Neural cell (in vitro differentiated cells): ENCODE results near the gene RMRP. TPM values are rescaled to one million over a fixed set of nuclear protein-coding genes. Genes with fewer than 3 reads are reported as not detected.

ENCODE experiments used
- H2AFZ ChIP-seq: fragments of 200-600, 300-800 bp; sonication (generic), shearing (Covaris generic); 2 replicates; pipeline ENCODE4 v1.6.0; 2014; ENCODE audit warnings: low read depth, mild to moderate bottlenecking, antibody characterized with exemption, low read length, moderate library complexity
- H3F3A ChIP-seq: fragments of 200-600 bp; shearing (Covaris generic); 2 replicates; pipeline ENCODE4 v1.6.1; 2016; ENCODE audit warnings: mild to moderate bottlenecking, moderate library complexity, mixed read lengths, antibody characterized with exemption, low read length; ENCODE audit not compliant: insufficient read depth, poor library complexity, severe bottlenecking
- H3K27ac ChIP-seq: fragments of 200-600, 300-800 bp; sonication (generic), shearing (Covaris generic); 2 replicates; pipeline ENCODE4 v1.5.1; 2014; ENCODE audit warnings: mild to moderate bottlenecking, low read length, moderate library complexity
- H3K27me3 ChIP-seq: fragments of 300-800, 200-600 bp; sonication (generic), shearing (Covaris generic); 2 replicates; pipeline ENCODE4 v1.6.0; 2014; ENCODE audit warnings: mild to moderate bottlenecking, low read depth, low read length, moderate library complexity; ENCODE audit not compliant: insufficient read depth
- H3K36me3 ChIP-seq: fragments of 300-800, 200-600 bp; sonication (generic), shearing (Covaris generic); 2 replicates; pipeline ENCODE4 v1.5.1; 2014; ENCODE audit warnings: mild to moderate bottlenecking, antibody characterized with exemption, low read length, moderate library complexity; ENCODE audit not compliant: insufficient read depth
- H3K4me2 ChIP-seq: fragments of 300-800, 200-600 bp; sonication (generic), shearing (Covaris generic); 2 replicates; pipeline ENCODE4 v1.6.0; 2014; ENCODE audit warnings: mild to moderate bottlenecking, low read length
- H3K4me3 ChIP-seq: fragments of 300-800, 200-600 bp; sonication (generic), shearing (Covaris generic); 2 replicates; pipeline ENCODE4 v1.5.1; 2014; ENCODE audit warnings: mild to moderate bottlenecking, low read length, moderate library complexity
- H3K79me2 ChIP-seq: fragments of 200-600 bp; shearing (Covaris generic); replicated peaks from 2 replicates; pipeline ENCODE4 v1.6.0; 2014; ENCODE audit warnings: mild to moderate bottlenecking, low read length, moderate library complexity; ENCODE audit not compliant: insufficient read depth
- H3K9ac ChIP-seq: fragments of 300-800, 200-600 bp; sonication (generic), shearing (Covaris generic); 2 replicates; pipeline ENCODE4 v1.6.1; 2016; ENCODE audit warnings: mild to moderate bottlenecking, low read length, mixed read lengths
- H3K9me2 ChIP-seq: fragments of 200-600 bp; shearing (Covaris generic); 2 replicates; pipeline ENCODE4 v1.6.1; 2016; ENCODE audit warnings: mild to moderate bottlenecking, low read length, mixed read lengths; ENCODE audit not compliant: insufficient read depth
- H3K9me3 ChIP-seq: fragments of 200-600, 300-800 bp; sonication (generic), shearing (Covaris generic); 2 replicates; pipeline ENCODE4 v1.6.1; 2016; ENCODE audit warnings: mild to moderate bottlenecking, mixed run types, low read length, moderate library complexity, mixed read lengths
- H4K20me1 ChIP-seq: fragments of 200-600 bp; shearing (Covaris generic); 2 replicates; pipeline ENCODE4 v1.6.1; 2016; ENCODE audit warnings: mild to moderate bottlenecking, mixed run types; ENCODE audit not compliant: insufficient read depth
- EP300 ChIP-seq: fragments of 450-650 bp; conservative IDR thresholded peaks from 2 replicates; pipeline ENCODE4 v1.6.1; 2014; ENCODE audit warnings: antibody characterized with exemption, mild to moderate bottlenecking, moderate library complexity; ENCODE audit not compliant: poor library complexity, severe bottlenecking
- EZH2 ChIP-seq: fragments of 200-600, 300-800 bp; shearing (Covaris generic), sonication (generic); IDR thresholded peaks from 2 replicates; pipeline ENCODE4 v1.6.1; 2014; ENCODE audit warnings: antibody characterized with exemption, low read length, borderline replicate concordance, mild to moderate bottlenecking; ENCODE audit not compliant: insufficient read depth, poor library complexity, severe bottlenecking
- MXI1 ChIP-seq: fragments of 450-650 bp; conservative IDR thresholded peaks from 2 replicates; pipeline ENCODE4 v1.6.1; 2014; ENCODE audit warnings: antibody characterized with exemption, mild to moderate bottlenecking; ENCODE audit not compliant: poor library complexity, severe bottlenecking
- POLR2AphosphoS5 ChIP-seq: IDR thresholded peaks from 2 replicates; pipeline ENCODE4 v1.6.1; 2012
- RAD21 ChIP-seq: fragments of 450-650 bp; conservative IDR thresholded peaks from 2 replicates; pipeline ENCODE4 v1.6.1; 2014; ENCODE audit warnings: antibody characterized with exemption, mild to moderate bottlenecking, moderate library complexity
- SMC3 ChIP-seq: fragments of 450-650 bp; conservative IDR thresholded peaks from 2 replicates; pipeline ENCODE4 v1.6.1; 2014; ENCODE audit warnings: antibody characterized with exemption, mild to moderate bottlenecking, moderate library complexity; ENCODE audit not compliant: poor library complexity
- TAF1 ChIP-seq: IDR thresholded peaks from 2 replicates; pipeline ENCODE4 v1.6.1; 2012; ENCODE audit warnings: low read depth
- polyA plus RNA-seq: library from polyadenylated mRNA; depleted of rRNA; stranded (reverse); fragments of >200 nt; gene quantifications from 2 replicates; pipeline ENCODE4 v1.2.3, GENCODE V29; 2014
- TF ChIP-seq, protein P1 (sequence below): fragments of 450-650 bp; IDR thresholded peaks from 2 replicates; pipeline ENCODE4 v1.5.1; 2014; ENCODE audit warnings: antibody characterized with exemption, mild to moderate bottlenecking, moderate library complexity; ENCODE audit not compliant: poor library complexity, severe bottlenecking
- TF ChIP-seq, protein P2 (sequence below): IDR thresholded peaks from 2 replicates; pipeline ENCODE4 v1.6.1; 2012; ENCODE audit warnings: borderline replicate concordance

Gene RMRP
- polyA plus RNA-seq, 1 donor from 2014 or later = not detected

DNA sequence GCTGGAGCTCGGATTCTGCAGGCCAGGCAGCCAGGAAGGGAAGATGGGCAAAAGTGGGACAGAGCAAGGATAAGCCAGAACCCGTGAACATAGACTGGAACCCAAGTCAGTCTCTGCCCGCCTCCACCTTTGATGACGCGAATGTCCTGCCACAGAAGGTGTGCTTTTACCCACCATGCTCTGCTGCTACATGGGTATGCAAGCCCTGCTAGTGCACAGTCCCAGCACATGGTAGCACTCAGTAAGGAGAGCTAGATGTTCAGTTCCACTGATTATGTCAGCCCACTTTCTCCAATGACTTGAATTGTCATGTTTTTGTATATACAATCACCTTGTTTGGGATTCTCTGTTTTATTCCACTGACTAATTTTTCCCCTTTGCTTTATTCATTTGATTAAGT, 28.2 kb downstream of the RMRP start:
- Histone ChIP-seq H3K4me3 (no peak overlapping the region), H3K36me3 (no peaks in the 10 kb centered on the region), H4K20me1 (no peaks in the 10 kb centered on the region), H3F3A (no peaks in the 10 kb centered on the region), H3K79me2 (no peaks in the 10 kb centered on the region), H3K4me2 (no peak overlapping the region), H3K27me3 (no peaks in the 10 kb centered on the region), H3K9me2 (no peaks in the 10 kb centered on the region), H3K27ac (no peak overlapping the region), H3K9ac (no peak overlapping the region), H3K9me3 (no peaks in the 10 kb centered on the region), H2AFZ (no peak overlapping the region)
- TF ChIP-seq POLR2AphosphoS5 (no peak), EP300 (no peak), RAD21 (no peak), MXI1 (no peak), EZH2 (no peak), TAF1 (no peak), SMC3 (no peak)
- TF ChIP-seq, protein P1, sequence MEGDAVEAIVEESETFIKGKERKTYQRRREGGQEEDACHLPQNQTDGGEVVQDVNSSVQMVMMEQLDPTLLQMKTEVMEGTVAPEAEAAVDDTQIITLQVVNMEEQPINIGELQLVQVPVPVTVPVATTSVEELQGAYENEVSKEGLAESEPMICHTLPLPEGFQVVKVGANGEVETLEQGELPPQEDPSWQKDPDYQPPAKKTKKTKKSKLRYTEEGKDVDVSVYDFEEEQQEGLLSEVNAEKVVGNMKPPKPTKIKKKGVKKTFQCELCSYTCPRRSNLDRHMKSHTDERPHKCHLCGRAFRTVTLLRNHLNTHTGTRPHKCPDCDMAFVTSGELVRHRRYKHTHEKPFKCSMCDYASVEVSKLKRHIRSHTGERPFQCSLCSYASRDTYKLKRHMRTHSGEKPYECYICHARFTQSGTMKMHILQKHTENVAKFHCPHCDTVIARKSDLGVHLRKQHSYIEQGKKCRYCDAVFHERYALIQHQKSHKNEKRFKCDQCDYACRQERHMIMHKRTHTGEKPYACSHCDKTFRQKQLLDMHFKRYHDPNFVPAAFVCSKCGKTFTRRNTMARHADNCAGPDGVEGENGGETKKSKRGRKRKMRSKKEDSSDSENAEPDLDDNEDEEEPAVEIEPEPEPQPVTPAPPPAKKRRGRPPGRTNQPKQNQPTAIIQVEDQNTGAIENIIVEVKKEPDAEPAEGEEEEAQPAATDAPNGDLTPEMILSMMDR = no peak
- TF ChIP-seq, protein P2, sequence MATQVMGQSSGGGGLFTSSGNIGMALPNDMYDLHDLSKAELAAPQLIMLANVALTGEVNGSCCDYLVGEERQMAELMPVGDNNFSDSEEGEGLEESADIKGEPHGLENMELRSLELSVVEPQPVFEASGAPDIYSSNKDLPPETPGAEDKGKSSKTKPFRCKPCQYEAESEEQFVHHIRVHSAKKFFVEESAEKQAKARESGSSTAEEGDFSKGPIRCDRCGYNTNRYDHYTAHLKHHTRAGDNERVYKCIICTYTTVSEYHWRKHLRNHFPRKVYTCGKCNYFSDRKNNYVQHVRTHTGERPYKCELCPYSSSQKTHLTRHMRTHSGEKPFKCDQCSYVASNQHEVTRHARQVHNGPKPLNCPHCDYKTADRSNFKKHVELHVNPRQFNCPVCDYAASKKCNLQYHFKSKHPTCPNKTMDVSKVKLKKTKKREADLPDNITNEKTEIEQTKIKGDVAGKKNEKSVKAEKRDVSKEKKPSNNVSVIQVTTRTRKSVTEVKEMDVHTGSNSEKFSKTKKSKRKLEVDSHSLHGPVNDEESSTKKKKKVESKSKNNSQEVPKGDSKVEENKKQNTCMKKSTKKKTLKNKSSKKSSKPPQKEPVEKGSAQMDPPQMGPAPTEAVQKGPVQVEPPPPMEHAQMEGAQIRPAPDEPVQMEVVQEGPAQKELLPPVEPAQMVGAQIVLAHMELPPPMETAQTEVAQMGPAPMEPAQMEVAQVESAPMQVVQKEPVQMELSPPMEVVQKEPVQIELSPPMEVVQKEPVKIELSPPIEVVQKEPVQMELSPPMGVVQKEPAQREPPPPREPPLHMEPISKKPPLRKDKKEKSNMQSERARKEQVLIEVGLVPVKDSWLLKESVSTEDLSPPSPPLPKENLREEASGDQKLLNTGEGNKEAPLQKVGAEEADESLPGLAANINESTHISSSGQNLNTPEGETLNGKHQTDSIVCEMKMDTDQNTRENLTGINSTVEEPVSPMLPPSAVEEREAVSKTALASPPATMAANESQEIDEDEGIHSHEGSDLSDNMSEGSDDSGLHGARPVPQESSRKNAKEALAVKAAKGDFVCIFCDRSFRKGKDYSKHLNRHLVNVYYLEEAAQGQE = no peak

DNA sequence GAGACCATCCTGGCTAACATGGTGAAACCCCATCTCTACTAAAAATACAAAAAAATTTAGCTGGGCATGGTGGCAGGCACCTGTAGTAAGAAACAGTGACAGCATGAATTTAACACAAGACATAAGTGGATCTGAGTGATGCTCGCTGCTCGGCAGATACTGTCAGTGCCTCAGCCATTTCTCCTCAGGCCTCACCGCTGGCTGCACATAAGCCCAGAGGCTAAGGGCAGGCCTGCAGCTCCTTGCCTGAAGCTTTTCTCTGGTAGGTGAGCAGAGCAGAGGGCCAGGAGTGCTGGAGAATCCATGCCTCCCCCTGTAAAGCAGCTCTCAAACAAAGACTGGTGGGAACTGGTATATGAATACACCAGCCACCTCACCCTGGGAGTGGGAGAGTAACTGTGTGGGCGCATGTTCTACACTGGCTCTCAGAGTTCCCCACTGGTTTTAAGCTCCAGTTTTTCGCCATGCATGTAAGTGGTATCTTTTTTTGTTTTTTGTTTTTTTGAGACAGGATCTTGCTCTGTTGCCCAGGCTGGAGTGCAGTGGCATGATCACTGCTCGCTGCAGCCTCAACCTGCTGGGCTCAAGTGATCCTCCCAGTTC, 29.3 kb downstream of the RMRP start:
- no peaks in the 10 kb centered on the region for H3K9me2 ChIP-seq
- H4K20me1 ChIP-seq = no peaks in the 10 kb centered on the region
- H3K9ac ChIP-seq = no peak overlapping the region
- no peaks in the 10 kb centered on the region for H3K9me3 ChIP-seq
- no peaks in the 10 kb centered on the region for H3K36me3 ChIP-seq
- no peak overlapping the region for H2AFZ ChIP-seq
- no peak overlapping the region for H3K4me2 ChIP-seq
- no peaks in the 10 kb centered on the region for H3K27me3 ChIP-seq
- no peak overlapping the region for H3K27ac ChIP-seq
- TF ChIP-seq POLR2AphosphoS5 = no peak
- TF ChIP-seq EZH2 = no peak
- TF ChIP-seq, protein P1 = no peak
- TF ChIP-seq MXI1 = no peak
- TF ChIP-seq EP300 = no peak
- TF ChIP-seq TAF1 = no peak
- no peak for TF ChIP-seq RAD21
- no peak for TF ChIP-seq SMC3
- TF ChIP-seq, protein P2 = no peak
- no peak overlapping the region for H3K4me3 ChIP-seq
- no peaks in the 10 kb centered on the region for H3F3A ChIP-seq
- no peaks in the 10 kb centered on the region for H3K79me2 ChIP-seq
